GM12891 (cell line): ENCODE measurements around the gene EHD2.
A peak's percentile ranks its signal among the peaks of the same experiment; 100 is the strongest.
"Not testable (repeated sequence)": the region's sequence is repeated elsewhere in the genome, so short reads cannot be mapped to it uniquely, and the experiment has no call there.

ENCODE experiments used
- DNase-seq: peaks from one replicate; pipeline ENCODE4 v3.0.0; 2011; ENCODE audit warnings: low spot score; ENCODE audit not compliant: insufficient read length
- FAIRE-seq: peaks from 2 replicates; lab custom pipeline; 2011; peaks lifted over from hg19 to GRCh38; lab: Jason Lieb, UNC
- PAX5 ChIP-seq: IDR thresholded peaks from 2 replicates; pipeline ENCODE4 v1.6.1; 2011; ENCODE audit warnings: low read length, moderate library complexity, mild to moderate bottlenecking; ENCODE audit not compliant: insufficient read depth, severe bottlenecking
- POLR2A ChIP-seq: IDR thresholded peaks from 2 replicates; pipeline ENCODE4 v1.6.1; 2011; ENCODE audit warnings: low read depth, low read length, control low read depth
- POLR2AphosphoS5 ChIP-seq: IDR thresholded peaks from 2 replicates; pipeline ENCODE4 v1.6.1; 2011; ENCODE audit warnings: low read depth, low read length, control low read depth
- POU2F2 ChIP-seq: IDR thresholded peaks from 2 replicates; pipeline ENCODE4 v1.6.1; 2011; ENCODE audit warnings: low read depth, mild to moderate bottlenecking, control low read depth, low read length, moderate library complexity
- SPI1 ChIP-seq: IDR thresholded peaks from 2 replicates; pipeline ENCODE4 v1.6.1; 2011; ENCODE audit warnings: low read depth, low read length, control low read depth
- TAF1 ChIP-seq: IDR thresholded peaks from 2 replicates; pipeline ENCODE4 v1.6.1; 2011; ENCODE audit warnings: low read depth, low read length, control low read depth

Gene EHD2

GRCh38 chr19:47707135-47707925 is 5.9 kb upstream of the EHD2 start:
- FAIRE-seq = peak; percentile 97
- TF ChIP-seq POU2F2 (peak; percentile 32; the same call in 1 of the 2 replicates), TAF1 (no peak)
- DNase-seq = peak; percentile 70

- DNase-seq = no peak
- no peak for FAIRE-seq
- TF ChIP-seq TAF1 (no peak), POU2F2 (no peak), SPI1 (no peak), PAX5 (no peak)
These were observed 1.5 kb upstream of the EHD2 start for GRCh38 chr19:47711652-47712242.

GRCh38 chr19:47714339-47714738 is 1.1 kb downstream of the EHD2 start:
- FAIRE-seq (no peak), DNase-seq (no peak)

GRCh38 chr19:47714855-47715254 is 1.6 kb downstream of the EHD2 start:
- FAIRE-seq, DNase-seq: not testable (repeated sequence)

More at GRCh38 chr19:47714339-47714738, 1.1 kb downstream of the EHD2 start:
- TF ChIP-seq POLR2AphosphoS5 = no peak
- no peak for TF ChIP-seq POU2F2
- no peak for TF ChIP-seq POLR2A
- no peak for TF ChIP-seq PAX5
- no peak for TF ChIP-seq SPI1
- no peak for TF ChIP-seq TAF1

GRCh38 chr19:47716270-47716937 is 3.2 kb downstream of the EHD2 start:
- DNase-seq (no peak), FAIRE-seq (no peak)
- TF ChIP-seq POU2F2 = no peak
- TF ChIP-seq TAF1 = no peak
- TF ChIP-seq PAX5 = no peak

- not testable (repeated sequence) for FAIRE-seq, DNase-seq
These were observed 5.3 kb downstream of the EHD2 start for GRCh38 chr19:47718415-47719046.

GRCh38 chr19:47719047-47719859 is 6.0 kb downstream of the EHD2 start:
- DNase-seq (no peak), FAIRE-seq (no peak)
- TF ChIP-seq POLR2AphosphoS5 (no peak), TAF1 (no peak), POU2F2 (no peak), SPI1 (no peak), PAX5 (no peak), POLR2A (no peak)

- FAIRE-seq (peak; percentile 50), DNase-seq (no peak)
- TF ChIP-seq POU2F2 (no peak), POLR2A (no peak), TAF1 (no peak), PAX5 (no peak), SPI1 (no peak), POLR2AphosphoS5 (no peak)
These were observed 7.6 kb downstream of the EHD2 start for GRCh38 chr19:47720669-47721422.

- no peak for DNase-seq
- no peak for TF ChIP-seq SPI1
- TF ChIP-seq TAF1 = no peak
- TF ChIP-seq POU2F2 = no peak
- no peak for TF ChIP-seq POLR2A
- no peak for TF ChIP-seq POLR2AphosphoS5
- no peak for TF ChIP-seq PAX5
- no peak for FAIRE-seq
These were observed 10.3 kb downstream of the EHD2 start for GRCh38 chr19:47723581-47723940.
